ENCODE results near the gene DPYD. TPM values are rescaled to one million over a fixed set of nuclear protein-coding genes. Genes with fewer than 3 reads are reported as not detected.

DPYD gene
- total RNA-seq, 1 donor from 2014 or later, result 8.1 TPM

DNA sequence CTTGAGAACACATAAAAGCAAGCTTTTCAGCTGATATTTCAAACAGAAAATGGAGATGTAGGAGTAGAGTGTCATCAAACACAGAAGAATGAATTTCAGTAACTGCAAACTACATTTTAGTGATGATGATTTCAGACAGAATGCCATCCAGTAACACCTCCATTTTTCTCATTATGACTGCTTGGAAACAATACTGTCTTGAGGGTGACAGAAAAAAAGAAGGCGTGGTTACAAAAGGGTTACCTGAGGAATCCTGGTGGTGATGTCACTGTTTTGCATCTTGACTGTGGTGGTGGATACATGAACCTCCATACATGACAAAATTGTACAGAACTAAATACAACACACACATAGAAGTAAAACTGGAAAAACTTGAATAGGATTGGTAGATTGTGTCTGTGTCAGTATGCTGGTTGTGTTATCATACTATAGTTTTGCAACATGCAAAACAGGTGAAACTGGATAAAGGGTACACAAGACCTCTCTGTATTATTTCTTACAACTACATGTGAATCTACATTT, 823.4 kb downstream of the DPYD start:
- Mint-ChIP-seq H3K36me3 (ENCODE audit: insufficient read depth) (no peaks in the 10 kb centered on the region), H3K27ac (no peak overlapping the region), H3K4me3 (ENCODE audit: low read depth) (no peak overlapping the region), H3K9me3 (ENCODE audit: low read depth) (peaks cover 2% of the 10 kb centered on the region), H3K27me3 (no peaks in the 10 kb centered on the region), H3K4me1 (ENCODE audit: low read depth) (peaks cover 3% of the 10 kb centered on the region)
- no peak for DNase-seq (ENCODE audit: low spot score, unreplicated experiment)
- TF ChIP-seq, protein P1, sequence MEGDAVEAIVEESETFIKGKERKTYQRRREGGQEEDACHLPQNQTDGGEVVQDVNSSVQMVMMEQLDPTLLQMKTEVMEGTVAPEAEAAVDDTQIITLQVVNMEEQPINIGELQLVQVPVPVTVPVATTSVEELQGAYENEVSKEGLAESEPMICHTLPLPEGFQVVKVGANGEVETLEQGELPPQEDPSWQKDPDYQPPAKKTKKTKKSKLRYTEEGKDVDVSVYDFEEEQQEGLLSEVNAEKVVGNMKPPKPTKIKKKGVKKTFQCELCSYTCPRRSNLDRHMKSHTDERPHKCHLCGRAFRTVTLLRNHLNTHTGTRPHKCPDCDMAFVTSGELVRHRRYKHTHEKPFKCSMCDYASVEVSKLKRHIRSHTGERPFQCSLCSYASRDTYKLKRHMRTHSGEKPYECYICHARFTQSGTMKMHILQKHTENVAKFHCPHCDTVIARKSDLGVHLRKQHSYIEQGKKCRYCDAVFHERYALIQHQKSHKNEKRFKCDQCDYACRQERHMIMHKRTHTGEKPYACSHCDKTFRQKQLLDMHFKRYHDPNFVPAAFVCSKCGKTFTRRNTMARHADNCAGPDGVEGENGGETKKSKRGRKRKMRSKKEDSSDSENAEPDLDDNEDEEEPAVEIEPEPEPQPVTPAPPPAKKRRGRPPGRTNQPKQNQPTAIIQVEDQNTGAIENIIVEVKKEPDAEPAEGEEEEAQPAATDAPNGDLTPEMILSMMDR (IDR thresholded peaks at IDR 0.05; ENCODE audit: unreplicated experiment), result no peak

DNA sequence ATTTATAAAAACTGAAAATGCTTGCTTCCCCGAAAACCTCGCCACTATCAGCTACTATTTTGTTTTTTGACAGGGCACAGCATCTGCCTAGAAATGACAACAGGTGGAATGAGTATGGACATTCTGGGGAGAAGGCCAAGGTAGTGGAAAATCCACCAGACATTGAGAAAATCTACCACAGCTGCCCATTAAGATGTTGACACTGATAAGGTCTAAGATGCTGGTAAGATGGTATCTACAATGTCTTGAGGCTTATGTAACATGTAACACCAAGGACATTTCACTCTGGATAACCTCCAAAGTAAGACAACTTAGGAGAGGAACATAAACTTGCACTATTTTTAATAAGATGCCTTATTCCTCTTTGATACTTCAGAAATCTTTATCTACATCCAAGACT, 825.1 kb downstream of the DPYD start:
- H3K4me1 Mint-ChIP-seq (ENCODE audit: low read depth), result peaks cover 4% of the 10 kb centered on the region
- no peak overlapping the region for H3K4me3 Mint-ChIP-seq (ENCODE audit: low read depth)
- H3K9me3 Mint-ChIP-seq (ENCODE audit: low read depth), result peaks cover 2% of the 10 kb centered on the region
- TF ChIP-seq, protein P1 (IDR thresholded peaks at IDR 0.05; ENCODE audit: unreplicated experiment), result no peak
- H3K27ac Mint-ChIP-seq, result no peak overlapping the region
- H3K27me3 Mint-ChIP-seq, result no peaks in the 10 kb centered on the region
- no peaks in the 10 kb centered on the region for H3K36me3 Mint-ChIP-seq (ENCODE audit: insufficient read depth)
- DNase-seq (ENCODE audit: low spot score, unreplicated experiment), result no peak

DNA sequence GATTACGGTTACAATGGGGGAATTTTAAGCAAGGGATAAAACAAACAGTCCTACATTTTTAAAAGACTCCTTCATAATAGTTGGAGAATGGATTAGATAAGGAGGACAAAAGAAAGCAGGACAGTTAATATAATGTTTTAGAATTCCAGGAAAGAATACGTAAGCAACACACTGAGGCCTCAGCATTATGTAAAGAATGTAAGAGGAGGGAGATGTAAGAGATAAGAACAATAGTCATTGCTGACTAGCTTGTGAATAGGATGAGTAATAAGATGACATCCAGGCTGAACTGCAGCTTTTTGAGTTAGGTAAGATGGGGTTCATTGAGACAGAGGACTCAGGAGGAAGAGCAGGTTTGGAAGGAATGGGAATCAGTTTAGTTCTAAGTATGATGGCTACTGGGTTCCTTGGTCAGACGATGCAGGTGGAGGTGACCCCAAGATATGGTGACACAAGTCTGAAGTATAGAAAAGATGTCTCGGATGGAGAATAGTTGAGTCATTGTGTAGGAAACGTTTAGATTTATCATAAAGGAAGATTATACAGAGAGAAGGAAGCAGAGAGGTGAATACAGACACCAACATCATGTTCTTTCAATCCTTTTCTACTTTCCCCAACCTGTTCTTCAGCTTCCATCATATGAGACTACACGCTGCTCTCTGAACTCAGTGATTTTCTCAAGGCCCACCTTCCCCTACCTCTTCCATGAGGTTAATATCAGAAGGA, 826.4 kb downstream of the DPYD start:
- Mint-ChIP-seq H3K9me3 (ENCODE audit: low read depth) (peaks cover 2% of the 10 kb centered on the region), H3K27me3 (no peaks in the 10 kb centered on the region), H3K4me3 (ENCODE audit: low read depth) (no peak overlapping the region), H3K27ac (no peak overlapping the region), H3K4me1 (ENCODE audit: low read depth) (peaks cover 5% of the 10 kb centered on the region), H3K36me3 (ENCODE audit: insufficient read depth) (no peaks in the 10 kb centered on the region)
- TF ChIP-seq, protein P1 (IDR thresholded peaks at IDR 0.05; ENCODE audit: unreplicated experiment), result no peak
- no peak for DNase-seq (ENCODE audit: low spot score, unreplicated experiment)

DNA sequence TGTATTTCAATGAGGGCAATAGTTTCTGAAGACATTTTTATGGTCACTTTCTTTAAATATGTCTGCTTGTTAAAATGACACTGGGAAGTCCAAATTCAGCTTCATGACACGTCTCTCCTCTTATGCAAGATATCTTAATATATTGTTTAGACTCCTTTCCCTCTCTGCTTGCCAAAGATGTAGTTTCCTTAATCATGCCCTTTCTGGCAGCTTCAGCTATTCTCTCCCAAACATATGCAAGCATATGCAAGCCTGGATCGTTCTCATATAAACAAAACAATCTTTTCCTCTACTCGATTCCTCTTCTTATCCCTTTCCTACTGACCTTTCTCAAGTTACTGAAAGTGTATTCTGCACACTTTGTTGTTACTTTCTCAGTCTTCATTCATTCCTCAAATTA, 827.1 kb downstream of the DPYD start:
- peaks cover 2% of the 10 kb centered on the region for H3K9me3 Mint-ChIP-seq (ENCODE audit: low read depth)
- TF ChIP-seq, protein P1 (IDR thresholded peaks at IDR 0.05; ENCODE audit: unreplicated experiment), result no peak
- peaks cover 5% of the 10 kb centered on the region for H3K4me1 Mint-ChIP-seq (ENCODE audit: low read depth)
- H3K27ac Mint-ChIP-seq, result no peak overlapping the region
- H3K4me3 Mint-ChIP-seq (ENCODE audit: low read depth), result no peak overlapping the region
- H3K36me3 Mint-ChIP-seq (ENCODE audit: insufficient read depth), result no peaks in the 10 kb centered on the region
- no peaks in the 10 kb centered on the region for H3K27me3 Mint-ChIP-seq
- DNase-seq (ENCODE audit: low spot score, unreplicated experiment), result no peak

DNA sequence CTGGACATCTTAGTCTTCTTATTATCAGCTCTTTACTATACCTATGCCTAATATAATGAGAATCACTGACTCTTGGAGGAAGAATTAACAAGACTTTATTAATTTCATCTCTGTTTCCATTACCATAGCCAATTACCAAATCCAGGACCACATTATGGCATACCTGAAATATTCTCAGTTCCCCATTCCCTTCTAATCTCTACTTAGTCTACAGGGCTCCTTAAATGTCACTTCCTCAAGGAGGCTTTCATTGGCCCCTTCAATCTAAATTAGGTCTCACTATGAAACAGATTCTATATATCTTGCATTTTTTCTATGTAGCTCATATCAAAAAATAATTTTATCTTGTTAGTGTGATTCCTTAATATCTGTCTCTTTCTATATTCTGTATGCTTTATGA, 828.0 kb downstream of the DPYD start:
- Mint-ChIP-seq H3K27me3 (no peaks in the 10 kb centered on the region), H3K27ac (no peak overlapping the region)
- TF ChIP-seq, protein P1 (IDR thresholded peaks at IDR 0.05; ENCODE audit: unreplicated experiment), result no peak

More for the DNA sequence above, 828.0 kb downstream of the DPYD start:
- Mint-ChIP-seq H3K4me1 (ENCODE audit: low read depth) (peaks cover 5% of the 10 kb centered on the region), H3K9me3 (ENCODE audit: low read depth) (peaks cover 2% of the 10 kb centered on the region), H3K36me3 (ENCODE audit: insufficient read depth) (no peaks in the 10 kb centered on the region), H3K4me3 (ENCODE audit: low read depth) (no peak overlapping the region)
- no peak for DNase-seq (ENCODE audit: low spot score, unreplicated experiment)
